WTC11 (cell line): ENCODE results near the gene PSENEN. TPM values are rescaled to one million over a fixed set of nuclear protein-coding genes. Genes with fewer than 3 reads are reported as not detected.

Experiments used
- ATAC-seq: fragments of 200-7000 bp; cut with Tn5 transposase; 2 replicates; pipeline ENCODE4 v1.10.0; 2021; ENCODE audit warnings: mild to moderate bottlenecking, moderate library complexity
- CTCF ChIA-PET: fragments of 300-600 bp; sonication (Branson Sonifier 250); formaldehyde crosslinking; loops from one replicate; lab custom pipeline; 2021; ENCODE audit warnings: antibody characterized with exemption; lab: Charles Lee
- POLR2A ChIA-PET: fragments of 350-600 bp; sonication (Branson Sonifier 250); formaldehyde crosslinking; loops from one replicate; lab custom pipeline; 2021; ENCODE audit warnings: antibody characterized with exemption; lab: Charles Lee
- DNase-seq: peaks from one replicate; pipeline ENCODE4 v3.0.0; 2021; ENCODE audit warnings: low spot score
- H3K27ac Mint-ChIP-seq: 2 replicates; pipeline ENCODE4 v1.8.0; 2021; ENCODE audit warnings: mixed read lengths
- H3K27me3 Mint-ChIP-seq: 2 replicates; pipeline ENCODE4 v1.8.0; 2021; ENCODE audit warnings: low read depth, mild to moderate bottlenecking, moderate library complexity, mixed read lengths
- H3K36me3 Mint-ChIP-seq: 2 replicates; pipeline ENCODE4 v1.8.0; 2021; ENCODE audit warnings: mixed read lengths
- H3K4me1 Mint-ChIP-seq: 2 replicates; pipeline ENCODE4 v1.8.0; 2022; ENCODE audit warnings: mixed read lengths
- H3K4me3 Mint-ChIP-seq: 2 replicates; pipeline ENCODE4 v1.8.0; 2021; ENCODE audit warnings: mild to moderate bottlenecking, moderate library complexity, mixed read lengths
- H3K9me3 Mint-ChIP-seq: 2 replicates; pipeline ENCODE4 v1.8.0; 2021; ENCODE audit warnings: mixed read lengths
- AFF4 ChIP-seq: sonication (generic); formaldehyde crosslinking; IDR thresholded peaks from 2 replicates; pipeline ENCODE4 v1.8.1; 2023; ENCODE audit warnings: mild to moderate bottlenecking, missing genetic modification reagents, borderline replicate concordance
- ARID4B ChIP-seq: sonication (generic); formaldehyde crosslinking; IDR thresholded peaks from 2 replicates; pipeline ENCODE4 v1.8.0; 2023; ENCODE audit warnings: missing genetic modification reagents, mild to moderate bottlenecking, borderline replicate concordance
- CREB1 ChIP-seq: sonication (generic); formaldehyde crosslinking; IDR thresholded peaks from 2 replicates; pipeline ENCODE4 v1.8.0; 2023; ENCODE audit warnings: mild to moderate bottlenecking, missing genetic modification reagents
- FOXK1 ChIP-seq: sonication (generic); formaldehyde crosslinking; IDR thresholded peaks from 2 replicates; pipeline ENCODE4 v1.8.0; 2022; ENCODE audit warnings: mild to moderate bottlenecking, moderate library complexity, missing genetic modification reagents
- HMGA2 ChIP-seq: fragments of 250-450 bp; sonication (Bioruptor Pico); IDR thresholded peaks from 2 replicates; pipeline ENCODE4 v1.4.0; 2021; ENCODE audit warnings: mild to moderate bottlenecking, moderate library complexity
- HMGXB4 ChIP-seq: sonication (generic); formaldehyde crosslinking; IDR thresholded peaks from 2 replicates; pipeline ENCODE4 v1.8.1; 2023; ENCODE audit warnings: mild to moderate bottlenecking, moderate library complexity, missing genetic modification reagents
- JAZF1 ChIP-seq: fragments of 250-450 bp; sonication (Bioruptor Pico); IDR thresholded peaks from 2 replicates; pipeline ENCODE4 v1.9.0; 2021; ENCODE audit warnings: moderate library complexity, mild to moderate bottlenecking, inconsistent platforms
- NFYB ChIP-seq: sonication (generic); formaldehyde crosslinking; conservative IDR thresholded peaks from 2 replicates; pipeline ENCODE4 v1.8.0; 2022; ENCODE audit warnings: low read depth, missing genetic modification reagents
- NR1H2 ChIP-seq: sonication (generic); formaldehyde crosslinking; IDR thresholded peaks from 2 replicates; pipeline ENCODE4 v1.9.0; 2021; ENCODE audit warnings: mild to moderate bottlenecking, moderate library complexity, missing genetic modification reagents
- PREB ChIP-seq: sonication (generic); formaldehyde crosslinking; IDR thresholded peaks from 2 replicates; pipeline ENCODE4 v1.8.1; 2022; ENCODE audit warnings: mild to moderate bottlenecking, missing genetic modification reagents, moderate library complexity, borderline replicate concordance
- SMAD4 ChIP-seq: sonication (generic); formaldehyde crosslinking; IDR thresholded peaks from 2 replicates; pipeline ENCODE4 v1.8.0; 2022; ENCODE audit warnings: mild to moderate bottlenecking, missing genetic modification reagents
- ZNF121 ChIP-seq: sonication (generic); formaldehyde crosslinking; IDR thresholded peaks from 2 replicates; pipeline ENCODE4 v1.8.0; 2023; ENCODE audit warnings: missing genetic modification reagents
- ZNF396 ChIP-seq: fragments of 250-450 bp; sonication (Bioruptor Pico); IDR thresholded peaks from 2 replicates; pipeline ENCODE4 v1.8.0; 2021; ENCODE audit warnings: mild to moderate bottlenecking, moderate library complexity, borderline replicate concordance
- total RNA-seq: library from RNA; stranded (reverse); gene quantifications from 3 replicates; pipeline ENCODE4 v1.2.3, GENCODE V29; 2021
- TF ChIP-seq, protein P1 (sequence below): sonication (generic); formaldehyde crosslinking; IDR thresholded peaks from 2 replicates; pipeline ENCODE4 v1.8.0; 2022; ENCODE audit warnings: mild to moderate bottlenecking, missing genetic modification reagents
- TF ChIP-seq, protein P2 (sequence below): sonication (generic); formaldehyde crosslinking; IDR thresholded peaks from 2 replicates; pipeline ENCODE4 v1.8.1; 2022; ENCODE audit warnings: mild to moderate bottlenecking, moderate library complexity, missing genetic modification reagents
- TF ChIP-seq, protein P3 (sequence below): fragments of 250-450 bp; sonication (Bioruptor Pico); IDR thresholded peaks from 2 replicates; pipeline ENCODE4 v1.9.0; 2021; ENCODE audit warnings: mild to moderate bottlenecking
- TF ChIP-seq, protein P4 (sequence below): fragments of 250-450 bp; sonication (Bioruptor Pico); IDR thresholded peaks from 2 replicates; pipeline ENCODE4 v1.9.0; 2021; ENCODE audit warnings: mild to moderate bottlenecking

PSENEN gene
- total RNA-seq, 1 experiment from 2014 or later = 80.3 TPM

GRCh38 chr19:35760711-35761349, 15.4 kb downstream of the PSENEN start (continued):
- TF ChIP-seq PREB (CRISPR knock-in tag) (no peak), NFYB (no peak), ARID4B (no peak), JAZF1 (CRISPR knock-in tag) (no peak), ZNF121 (no peak), FOXK1 (CRISPR knock-in tag) (no peak), SMAD4 (CRISPR knock-in tag) (no peak), AFF4 (CRISPR knock-in tag) (no peak), CREB1 (CRISPR knock-in tag) (no peak)
- TF ChIP-seq, protein P1, sequence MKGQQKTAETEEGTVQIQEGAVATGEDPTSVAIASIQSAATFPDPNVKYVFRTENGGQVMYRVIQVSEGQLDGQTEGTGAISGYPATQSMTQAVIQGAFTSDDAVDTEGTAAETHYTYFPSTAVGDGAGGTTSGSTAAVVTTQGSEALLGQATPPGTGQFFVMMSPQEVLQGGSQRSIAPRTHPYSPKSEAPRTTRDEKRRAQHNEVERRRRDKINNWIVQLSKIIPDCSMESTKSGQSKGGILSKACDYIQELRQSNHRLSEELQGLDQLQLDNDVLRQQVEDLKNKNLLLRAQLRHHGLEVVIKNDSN (CRISPR knock-in tag) = no peak

DNA sequence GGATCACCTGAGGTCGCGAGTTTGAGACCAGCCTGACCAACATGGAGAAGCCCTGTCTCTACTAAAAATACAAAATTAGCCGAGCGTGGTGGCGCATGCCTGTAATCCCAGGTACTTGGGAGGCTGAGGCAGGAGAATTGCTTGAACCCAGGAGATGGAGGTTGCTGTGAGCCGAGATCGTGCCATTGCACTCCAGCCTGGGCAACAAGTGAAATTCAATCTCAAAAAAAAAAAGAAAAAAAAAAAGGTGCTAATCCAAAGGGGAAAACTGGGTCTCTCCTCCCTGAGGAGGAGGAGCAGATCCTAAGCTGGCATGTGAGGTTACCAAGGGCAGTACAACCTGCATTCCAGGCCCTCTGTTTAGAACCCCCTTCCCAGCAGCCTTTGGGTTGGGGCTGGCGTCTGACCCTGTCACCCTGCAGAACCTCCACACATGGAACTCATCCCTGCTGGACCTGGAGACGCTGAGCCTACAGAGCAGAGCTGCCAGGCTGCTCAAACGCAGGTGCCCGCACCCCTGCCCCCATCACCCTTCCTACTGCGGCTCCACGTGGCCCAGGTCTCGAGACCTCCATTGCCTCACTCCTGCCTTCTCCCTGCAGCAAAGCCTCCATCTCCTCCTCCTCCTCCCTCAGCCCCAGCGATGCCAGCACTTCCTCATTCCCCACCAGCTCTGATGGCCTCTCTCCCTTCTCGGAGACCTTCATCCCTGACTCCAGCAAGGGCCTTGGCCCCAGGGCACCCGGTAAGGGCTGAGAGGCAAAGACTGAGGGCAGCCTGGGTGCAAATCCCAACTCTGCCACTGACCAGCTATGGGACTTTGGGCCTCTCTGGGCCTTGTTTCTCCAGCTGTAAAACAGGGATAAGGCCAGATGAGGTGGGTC, 19.2 kb downstream of the PSENEN start:
- DNase-seq (no peak), ATAC-seq (no peak)
- ChIA-PET CTCF (no interaction called here), POLR2A (interaction anchor here (0.7 kb wide), 1 partner anchor 174 kb away, joined by 4 read pairs; no protein-coding TSS in a partner anchor)
- H3K27me3 Mint-ChIP-seq = no peaks in the 10 kb centered on the region
- H3K27ac Mint-ChIP-seq = no peak overlapping the region
- H3K36me3 Mint-ChIP-seq = peaks cover 24% of the 10 kb centered on the region
- H3K9me3 Mint-ChIP-seq = no peaks in the 10 kb centered on the region
- no peak overlapping the region for H3K4me3 Mint-ChIP-seq
- H3K4me1 Mint-ChIP-seq = peaks cover 13% of the 10 kb centered on the region
- TF ChIP-seq, protein P2, sequence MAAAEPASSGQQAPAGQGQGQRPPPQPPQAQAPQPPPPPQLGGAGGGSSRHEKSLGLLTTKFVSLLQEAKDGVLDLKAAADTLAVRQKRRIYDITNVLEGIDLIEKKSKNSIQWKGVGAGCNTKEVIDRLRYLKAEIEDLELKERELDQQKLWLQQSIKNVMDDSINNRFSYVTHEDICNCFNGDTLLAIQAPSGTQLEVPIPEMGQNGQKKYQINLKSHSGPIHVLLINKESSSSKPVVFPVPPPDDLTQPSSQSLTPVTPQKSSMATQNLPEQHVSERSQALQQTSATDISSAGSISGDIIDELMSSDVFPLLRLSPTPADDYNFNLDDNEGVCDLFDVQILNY = no peak
- TF ChIP-seq NR1H2 (CRISPR knock-in tag) (no peak), NFYB (no peak), HMGXB4 (CRISPR knock-in tag) (no peak), ZNF396 (CRISPR knock-in tag) (no peak), HMGA2 (no peak)
- TF ChIP-seq, protein P3, sequence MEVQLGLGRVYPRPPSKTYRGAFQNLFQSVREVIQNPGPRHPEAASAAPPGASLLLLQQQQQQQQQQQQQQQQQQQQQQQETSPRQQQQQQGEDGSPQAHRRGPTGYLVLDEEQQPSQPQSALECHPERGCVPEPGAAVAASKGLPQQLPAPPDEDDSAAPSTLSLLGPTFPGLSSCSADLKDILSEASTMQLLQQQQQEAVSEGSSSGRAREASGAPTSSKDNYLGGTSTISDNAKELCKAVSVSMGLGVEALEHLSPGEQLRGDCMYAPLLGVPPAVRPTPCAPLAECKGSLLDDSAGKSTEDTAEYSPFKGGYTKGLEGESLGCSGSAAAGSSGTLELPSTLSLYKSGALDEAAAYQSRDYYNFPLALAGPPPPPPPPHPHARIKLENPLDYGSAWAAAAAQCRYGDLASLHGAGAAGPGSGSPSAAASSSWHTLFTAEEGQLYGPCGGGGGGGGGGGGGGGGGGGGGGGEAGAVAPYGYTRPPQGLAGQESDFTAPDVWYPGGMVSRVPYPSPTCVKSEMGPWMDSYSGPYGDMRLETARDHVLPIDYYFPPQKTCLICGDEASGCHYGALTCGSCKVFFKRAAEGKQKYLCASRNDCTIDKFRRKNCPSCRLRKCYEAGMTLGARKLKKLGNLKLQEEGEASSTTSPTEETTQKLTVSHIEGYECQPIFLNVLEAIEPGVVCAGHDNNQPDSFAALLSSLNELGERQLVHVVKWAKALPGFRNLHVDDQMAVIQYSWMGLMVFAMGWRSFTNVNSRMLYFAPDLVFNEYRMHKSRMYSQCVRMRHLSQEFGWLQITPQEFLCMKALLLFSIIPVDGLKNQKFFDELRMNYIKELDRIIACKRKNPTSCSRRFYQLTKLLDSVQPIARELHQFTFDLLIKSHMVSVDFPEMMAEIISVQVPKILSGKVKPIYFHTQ = no peak
- TF ChIP-seq, protein P4, sequence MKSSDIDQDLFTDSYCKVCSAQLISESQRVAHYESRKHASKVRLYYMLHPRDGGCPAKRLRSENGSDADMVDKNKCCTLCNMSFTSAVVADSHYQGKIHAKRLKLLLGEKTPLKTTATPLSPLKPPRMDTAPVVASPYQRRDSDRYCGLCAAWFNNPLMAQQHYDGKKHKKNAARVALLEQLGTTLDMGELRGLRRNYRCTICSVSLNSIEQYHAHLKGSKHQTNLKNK (CRISPR knock-in tag) = no peak
